ENCODE measurements around the gene PRKCE. TPM values are rescaled to one million over a fixed set of nuclear protein-coding genes. Genes with fewer than 3 reads are reported as not detected.

The PRKCE gene
- total and polyA plus RNA-seq, 4 donors: 2.5 to 38.6 (median 5.8) TPM

- TF ChIP-seq, protein P1, sequence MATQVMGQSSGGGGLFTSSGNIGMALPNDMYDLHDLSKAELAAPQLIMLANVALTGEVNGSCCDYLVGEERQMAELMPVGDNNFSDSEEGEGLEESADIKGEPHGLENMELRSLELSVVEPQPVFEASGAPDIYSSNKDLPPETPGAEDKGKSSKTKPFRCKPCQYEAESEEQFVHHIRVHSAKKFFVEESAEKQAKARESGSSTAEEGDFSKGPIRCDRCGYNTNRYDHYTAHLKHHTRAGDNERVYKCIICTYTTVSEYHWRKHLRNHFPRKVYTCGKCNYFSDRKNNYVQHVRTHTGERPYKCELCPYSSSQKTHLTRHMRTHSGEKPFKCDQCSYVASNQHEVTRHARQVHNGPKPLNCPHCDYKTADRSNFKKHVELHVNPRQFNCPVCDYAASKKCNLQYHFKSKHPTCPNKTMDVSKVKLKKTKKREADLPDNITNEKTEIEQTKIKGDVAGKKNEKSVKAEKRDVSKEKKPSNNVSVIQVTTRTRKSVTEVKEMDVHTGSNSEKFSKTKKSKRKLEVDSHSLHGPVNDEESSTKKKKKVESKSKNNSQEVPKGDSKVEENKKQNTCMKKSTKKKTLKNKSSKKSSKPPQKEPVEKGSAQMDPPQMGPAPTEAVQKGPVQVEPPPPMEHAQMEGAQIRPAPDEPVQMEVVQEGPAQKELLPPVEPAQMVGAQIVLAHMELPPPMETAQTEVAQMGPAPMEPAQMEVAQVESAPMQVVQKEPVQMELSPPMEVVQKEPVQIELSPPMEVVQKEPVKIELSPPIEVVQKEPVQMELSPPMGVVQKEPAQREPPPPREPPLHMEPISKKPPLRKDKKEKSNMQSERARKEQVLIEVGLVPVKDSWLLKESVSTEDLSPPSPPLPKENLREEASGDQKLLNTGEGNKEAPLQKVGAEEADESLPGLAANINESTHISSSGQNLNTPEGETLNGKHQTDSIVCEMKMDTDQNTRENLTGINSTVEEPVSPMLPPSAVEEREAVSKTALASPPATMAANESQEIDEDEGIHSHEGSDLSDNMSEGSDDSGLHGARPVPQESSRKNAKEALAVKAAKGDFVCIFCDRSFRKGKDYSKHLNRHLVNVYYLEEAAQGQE (IDR thresholded peaks at IDR 0.05): no peak
- TF ChIP-seq GABPA (IDR thresholded peaks at IDR 0.05 in 1 of 2, conservative IDR thresholded peaks at IDR 0.05 in 1 of 2): no peak
- no peak for TF ChIP-seq NR2F2 (IDR thresholded peaks at IDR 0.05)
- TF ChIP-seq HNF4A (conservative IDR thresholded peaks at IDR 0.05): no peak
- TF ChIP-seq, protein P2, sequence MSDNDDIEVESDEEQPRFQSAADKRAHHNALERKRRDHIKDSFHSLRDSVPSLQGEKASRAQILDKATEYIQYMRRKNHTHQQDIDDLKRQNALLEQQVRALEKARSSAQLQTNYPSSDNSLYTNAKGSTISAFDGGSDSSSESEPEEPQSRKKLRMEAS (IDR thresholded peaks at IDR 0.05): no peak
Measured at GRCh38 chr2:46024146-46024779, 372.8 kb downstream of the PRKCE start (continued).

DNA sequence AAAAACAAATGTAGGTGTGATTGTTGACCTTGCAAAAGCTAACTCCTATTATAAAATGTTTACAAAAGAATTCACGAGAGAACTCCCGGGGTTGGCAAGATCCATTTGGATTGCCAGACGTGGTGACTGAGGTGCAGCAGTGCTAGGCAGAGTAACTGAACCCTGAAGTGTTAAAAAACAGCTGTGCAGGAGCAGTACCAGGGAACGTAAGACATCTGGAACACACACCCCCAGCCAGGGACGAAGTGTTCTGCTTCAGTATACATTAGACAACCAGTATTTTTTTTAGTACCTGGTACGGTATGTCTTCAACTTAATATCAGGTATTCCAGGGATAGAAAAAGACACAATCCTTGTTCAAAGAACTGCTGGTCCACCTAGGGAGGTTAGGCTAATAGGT is 373.6 kb downstream of the PRKCE start:
- Histone ChIP-seq H3K4me1 (ENCODE audit: control insufficient read depth in 4 of 4, insufficient read depth in 4 of 4, low read length in 3 of 4) (peaks cover 0 to 9% (median 1%) of the 10 kb centered on the region in 4 donors), H3K27me3 (ENCODE audit: control insufficient read depth in 4 of 4, insufficient read depth in 4 of 4, low read length in 3 of 4) (no peaks in the 10 kb centered on the region), H3K9ac (ENCODE audit: low read depth in 1 of 2, low read length in 2 of 2) (no peak overlapping the region), H3K4me3 (ENCODE audit: low read depth in 1 of 3, low read length in 3 of 3) (no peak overlapping the region), H3K27ac (ENCODE audit: low read depth in 1 of 2, low read length in 2 of 2) (no peak overlapping the region), H3K9me3 (ENCODE audit: control insufficient read depth in 4 of 4, low read length in 3 of 4) (no peaks in the 10 kb centered on the region), H3K36me3 (ENCODE audit: control insufficient read depth in 4 of 4, insufficient read depth in 3 of 4, low read depth in 1 of 4, low read length in 3 of 4) (peaks cover 0 to 3% (median under 1%) of the 10 kb centered on the region in 4 donors)
- DNase-seq (ENCODE audit: low spot score): no peak
- TF ChIP-seq EGR1 (IDR thresholded peaks at IDR 0.05; ENCODE audit: low read depth in 2 of 2) (no peak), JUND (IDR thresholded peaks at IDR 0.05) (no peak), GABPA (IDR thresholded peaks at IDR 0.05 in 1 of 2, conservative IDR thresholded peaks at IDR 0.05 in 1 of 2) (no peak), HNF4A (conservative IDR thresholded peaks at IDR 0.05) (no peak)
- TF ChIP-seq, protein P2 (IDR thresholded peaks at IDR 0.05): no peak
- TF ChIP-seq, protein P1 (IDR thresholded peaks at IDR 0.05): no peak
- 63% methylated on average over 6 of the region's 6 CpGs for WGBS

GRCh38 chr2:46025676-46026075 is 374.2 kb downstream of the PRKCE start:
- no peak overlapping the region for H3K27ac ChIP-seq (ENCODE audit: low read depth in 1 of 2, low read length in 2 of 2)
- WGBS: 96% methylated on average over 1 of the region's 1 CpG
- no peak for TF ChIP-seq ZBTB33 (IDR thresholded peaks at IDR 0.05)
- TF ChIP-seq GABPA (IDR thresholded peaks at IDR 0.05 in 1 of 2, conservative IDR thresholded peaks at IDR 0.05 in 1 of 2): no peak
- no peak for TF ChIP-seq FOXA2 (IDR thresholded peaks at IDR 0.05)
- no peak for TF ChIP-seq NR2F2 (IDR thresholded peaks at IDR 0.05)
- TF ChIP-seq JUND (IDR thresholded peaks at IDR 0.05): no peak
- TF ChIP-seq RAD21 (IDR thresholded peaks at IDR 0.05): no peak
- no peak for TF ChIP-seq HNF4G (IDR thresholded peaks at IDR 0.05)
- TF ChIP-seq, protein P3, sequence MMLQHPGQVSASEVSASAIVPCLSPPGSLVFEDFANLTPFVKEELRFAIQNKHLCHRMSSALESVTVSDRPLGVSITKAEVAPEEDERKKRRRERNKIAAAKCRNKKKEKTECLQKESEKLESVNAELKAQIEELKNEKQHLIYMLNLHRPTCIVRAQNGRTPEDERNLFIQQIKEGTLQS (IDR thresholded peaks at IDR 0.05): no peak
- TF ChIP-seq SP1 (IDR thresholded peaks at IDR 0.05): no peak
- TF ChIP-seq HNF4A (conservative IDR thresholded peaks at IDR 0.05): no peak
- TF ChIP-seq, protein P1 (IDR thresholded peaks at IDR 0.05): no peak
- no peak for TF ChIP-seq EGR1 (IDR thresholded peaks at IDR 0.05; ENCODE audit: low read depth in 2 of 2)
- no peak for TF ChIP-seq RXRA (IDR thresholded peaks at IDR 0.05)

More at GRCh38 chr2:46025676-46026075, 374.2 kb downstream of the PRKCE start:
- Histone ChIP-seq H3K36me3 (ENCODE audit: control insufficient read depth in 4 of 4, insufficient read depth in 3 of 4, low read depth in 1 of 4, low read length in 3 of 4) (peaks cover 0 to 3% (median under 1%) of the 10 kb centered on the region in 4 donors), H3K4me1 (ENCODE audit: control insufficient read depth in 4 of 4, insufficient read depth in 4 of 4, low read length in 3 of 4) (peaks cover 0 to 15% (median 7%) of the 10 kb centered on the region in 4 donors), H3K9me3 (ENCODE audit: control insufficient read depth in 4 of 4, low read length in 3 of 4) (no peaks in the 10 kb centered on the region), H3K9ac (ENCODE audit: low read depth in 1 of 2, low read length in 2 of 2) (no peak overlapping the region), H3K4me3 (ENCODE audit: low read depth in 1 of 3, low read length in 3 of 3) (no peak overlapping the region), H3K27me3 (ENCODE audit: control insufficient read depth in 4 of 4, insufficient read depth in 4 of 4, low read length in 3 of 4) (no peaks in the 10 kb centered on the region)
- no peak for DNase-seq (ENCODE audit: low spot score)

Data from liver (tissue), 9 donors.